T-helper 2 cell treated with Interferon-gamma antibody and Interleukin-4, amounts not matched to agents 100 ng/mL and 5 ng/mL, for 36 hours (primary cell): ENCODE measurements around the gene TMEM54. TPM values are rescaled to one million over a fixed set of nuclear protein-coding genes. Genes with fewer than 3 reads are reported as not detected.

Source experiments
- intact Hi-C: fragments of 100-400 bp; cut with micrococcal nuclease; formaldehyde crosslinking; loops from one replicate; pipeline ENCODE4 v1.15.1; 2023
- total RNA-seq: library from RNA; stranded (reverse); gene quantifications from 2 replicates; pipeline ENCODE4 v1.2.3, GENCODE V29; 2022

Gene TMEM54
- total RNA-seq, 1 donor from 2014 or later = not detected

GRCh38 chr1:32865639-32866405 lies 35.4 kb downstream of the TMEM54 start:
- intact Hi-C loops = no loop called here

GRCh38 chr1:32864375-32865019 lies 36.7 kb downstream of the TMEM54 start:
- intact Hi-C loops = no loop called here

GRCh38 chr1:32863881-32864245 lies 37.3 kb downstream of the TMEM54 start:
- intact Hi-C loops = no loop called here

GRCh38 chr1:32863218-32863880 lies 37.8 kb downstream of the TMEM54 start:
- intact Hi-C loops = no loop called here

GRCh38 chr1:32861904-32862695 lies 39.1 kb downstream of the TMEM54 start:
- intact Hi-C loops = no loop called here

- intact Hi-C loops = no loop called here
Observed at GRCh38 chr1:32860566-32860965, 40.6 kb downstream of the TMEM54 start.

GRCh38 chr1:32859915-32860314 lies 41.3 kb downstream of the TMEM54 start:
- intact Hi-C loops = no loop called here

GRCh38 chr1:32858791-32859190 lies 42.4 kb downstream of the TMEM54 start:
- intact Hi-C loops = no loop called here

GRCh38 chr1:32858136-32858535 lies 43.1 kb downstream of the TMEM54 start:
- intact Hi-C loops = no loop called here

GRCh38 chr1:32855861-32856617 lies 45.1 kb downstream of the TMEM54 start:
- intact Hi-C loops = no loop called here

GRCh38 chr1:32848354-32849063 lies 52.7 kb downstream of the TMEM54 start:
- intact Hi-C loops = no loop called here

Other genes starting within 250 kb of the TMEM54 start
- not detected in 2 replicates for gene SYNC, start 198.6 kb downstream of the TMEM54 start, total RNA-seq
- 157 and 164 TPM in 2 replicates for gene YARS1, start 84.0 kb downstream of the TMEM54 start, total RNA-seq
- gene S100PBP, start 83.7 kb downstream of the TMEM54 start, total RNA-seq = 62.0 and 70.3 TPM in 2 replicates
- gene FNDC5, start 30.5 kb downstream of the TMEM54 start, total RNA-seq = not detected in 2 replicates
- 0.18 TPM in 1 of 2 replicates, not detected in the other for gene HPCA, start 14.9 kb downstream of the TMEM54 start, total RNA-seq
- 27.1 and 30.3 TPM in 2 replicates for gene RNF19B, start 63.4 kb upstream of the TMEM54 start, total RNA-seq
- 227 and 228 TPM in 2 replicates for gene AK2, start 135.5 kb upstream of the TMEM54 start, total RNA-seq
- gene AZIN2, start 179.8 kb upstream of the TMEM54 start, total RNA-seq = 5.1 and 7.3 TPM in 2 replicates